ENCODE results near the gene HLA-DRB5.
"Not testable (repeated sequence)": the region's sequence is repeated elsewhere in the genome, so short reads cannot be mapped to it uniquely, and the experiment has no call there.

The HLA-DRB5 gene

DNA sequence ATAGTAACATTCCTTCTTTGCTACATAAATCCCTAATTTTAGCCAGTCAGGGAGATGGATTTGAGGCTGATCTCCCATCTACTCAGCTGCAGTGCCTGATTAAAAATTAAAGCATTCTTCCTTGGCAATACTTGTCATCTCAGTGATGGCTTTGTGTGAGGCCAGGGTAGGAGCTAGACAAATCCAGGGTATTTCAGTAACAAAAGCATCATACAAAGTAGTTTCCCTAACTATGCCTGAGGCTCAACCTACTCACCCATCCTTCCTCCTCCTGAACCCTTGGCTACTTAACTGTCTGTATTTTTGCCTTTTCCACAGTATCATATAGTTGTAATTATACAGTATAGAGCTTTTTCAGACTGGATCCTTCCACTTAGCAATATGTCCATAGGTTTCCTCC is 37.7 kb downstream of the HLA-DRB5 start:
- no peak for DNase-seq

DNA sequence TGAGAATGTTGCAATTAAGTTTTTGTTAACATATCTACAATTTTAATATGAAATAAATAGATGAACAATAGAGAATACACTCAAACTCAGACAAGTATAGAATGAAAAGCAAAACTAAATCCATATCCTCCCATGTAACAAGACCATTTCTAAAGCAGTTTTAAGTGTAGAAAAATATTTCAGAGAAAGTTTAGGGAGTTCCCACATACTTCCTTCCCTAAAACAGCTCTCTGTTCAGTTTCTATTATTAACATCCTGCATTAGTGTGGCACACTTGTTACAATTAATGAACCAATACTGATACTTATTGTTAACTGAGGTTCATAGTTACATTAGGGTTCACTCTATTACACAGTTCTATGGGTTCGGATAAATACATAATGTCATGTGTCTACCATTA is 38.4 kb downstream of the HLA-DRB5 start:
- DNase-seq, result no peak

DNA sequence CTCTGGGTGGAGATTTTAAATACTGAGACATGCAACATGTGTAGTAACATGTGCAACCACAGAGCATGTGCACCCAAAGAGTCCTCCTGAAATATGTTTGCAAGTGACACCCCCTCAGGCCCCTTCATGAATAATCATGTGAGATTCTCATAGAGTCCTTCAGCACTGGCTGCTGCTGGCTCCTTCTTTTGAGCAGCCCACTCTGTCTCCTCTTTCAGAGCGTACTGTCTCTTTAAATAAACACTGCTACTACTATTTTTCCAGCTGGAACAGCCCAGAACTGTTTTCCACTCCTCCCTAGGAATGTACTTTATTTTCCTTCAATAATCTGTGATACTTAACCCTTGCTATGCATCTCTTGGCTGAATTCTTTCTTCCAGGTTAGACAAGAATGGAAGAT is 42.0 kb downstream of the HLA-DRB5 start:
- DNase-seq, result no peak

DNA sequence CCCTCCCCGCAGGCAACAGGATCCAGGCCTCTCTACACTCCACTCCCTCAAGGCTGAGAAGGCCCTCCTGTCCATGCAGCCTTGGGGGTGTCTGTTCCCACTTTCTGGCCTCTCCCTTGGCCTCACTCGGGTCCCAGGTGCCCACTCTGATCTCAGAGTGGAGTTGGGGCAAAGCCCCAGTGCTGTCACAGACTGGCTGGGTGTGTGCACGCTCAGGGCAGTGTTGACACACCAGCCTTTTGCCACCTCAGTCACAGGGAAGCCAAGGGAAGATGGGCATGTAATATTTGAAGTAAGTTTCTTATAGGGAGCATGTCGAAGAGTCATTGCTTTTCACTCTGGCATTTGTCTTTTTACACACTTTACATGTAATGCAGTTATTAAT is 45.5 kb downstream of the HLA-DRB5 start:
- no peak for DNase-seq

DNA sequence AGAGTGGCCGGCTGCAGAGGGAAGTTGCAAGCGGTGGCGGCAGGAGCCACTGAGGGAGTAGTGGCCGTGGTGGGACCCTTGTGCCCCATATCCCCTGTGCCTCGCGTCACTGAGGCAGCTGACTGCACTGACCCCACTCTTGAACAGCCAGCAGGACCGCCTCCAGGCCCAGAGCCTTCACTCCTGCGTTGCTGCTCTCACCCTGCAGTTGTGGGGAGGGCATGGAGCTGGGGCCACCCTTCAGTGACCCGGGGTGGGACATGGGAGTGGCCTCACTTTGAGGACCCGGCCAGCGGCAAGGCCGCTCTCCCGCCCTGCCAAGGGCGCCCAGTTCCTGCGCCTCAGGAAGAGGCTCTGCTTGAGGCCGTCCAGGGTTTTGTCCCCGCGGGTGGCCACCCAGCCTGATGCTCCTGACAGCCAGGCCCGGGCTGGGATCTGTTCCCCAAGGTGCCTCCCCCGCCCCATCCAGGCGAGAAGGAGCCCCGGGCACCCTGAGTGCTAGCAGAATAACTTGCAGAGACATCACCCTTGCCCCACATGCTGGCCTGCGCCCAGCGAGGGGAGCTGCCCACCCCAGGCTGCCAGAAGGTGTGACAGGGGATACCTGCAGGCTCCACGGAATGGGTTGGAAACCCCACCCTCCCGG is 46.0 kb downstream of the HLA-DRB5 start:
- no peak for DNase-seq

DNA sequence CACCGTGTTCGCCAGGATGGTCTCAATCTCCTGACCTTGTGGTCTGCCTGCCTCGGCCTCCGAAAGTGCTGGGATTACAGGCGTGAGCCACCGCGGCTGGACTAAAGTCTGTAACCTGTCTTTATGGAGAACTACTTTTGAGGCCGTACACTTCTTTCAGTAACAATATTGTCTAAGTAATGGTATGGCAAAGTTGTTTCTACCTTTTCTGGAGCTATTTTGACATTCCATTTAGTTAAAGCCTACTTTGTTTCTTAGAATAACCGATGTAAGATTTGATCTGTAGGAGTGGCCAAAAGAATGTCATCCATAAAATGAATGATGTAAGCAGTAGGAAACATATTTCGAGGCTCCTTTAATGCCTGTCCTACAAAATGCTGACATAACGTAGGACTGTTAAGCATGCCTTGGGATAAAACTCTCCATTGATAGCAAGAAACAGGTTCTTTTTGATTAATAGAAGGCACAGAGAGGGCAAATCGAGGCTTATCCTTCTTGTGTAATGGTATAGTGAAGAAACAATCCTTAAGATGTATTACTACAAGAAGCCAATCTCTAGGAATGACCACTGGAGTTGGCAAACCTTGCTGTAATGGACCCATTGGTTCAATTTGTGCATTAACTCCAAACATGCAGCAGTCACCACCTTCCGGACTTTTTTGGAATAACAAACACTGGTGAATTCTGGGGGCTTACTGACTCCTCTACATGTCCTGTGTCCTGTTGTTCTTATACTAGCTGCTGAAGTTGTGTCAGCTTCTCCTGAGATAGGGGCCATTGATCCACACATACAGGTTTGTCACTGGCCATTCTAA is 54.5 kb downstream of the HLA-DRB5 start:
- no peak for DNase-seq

DNA sequence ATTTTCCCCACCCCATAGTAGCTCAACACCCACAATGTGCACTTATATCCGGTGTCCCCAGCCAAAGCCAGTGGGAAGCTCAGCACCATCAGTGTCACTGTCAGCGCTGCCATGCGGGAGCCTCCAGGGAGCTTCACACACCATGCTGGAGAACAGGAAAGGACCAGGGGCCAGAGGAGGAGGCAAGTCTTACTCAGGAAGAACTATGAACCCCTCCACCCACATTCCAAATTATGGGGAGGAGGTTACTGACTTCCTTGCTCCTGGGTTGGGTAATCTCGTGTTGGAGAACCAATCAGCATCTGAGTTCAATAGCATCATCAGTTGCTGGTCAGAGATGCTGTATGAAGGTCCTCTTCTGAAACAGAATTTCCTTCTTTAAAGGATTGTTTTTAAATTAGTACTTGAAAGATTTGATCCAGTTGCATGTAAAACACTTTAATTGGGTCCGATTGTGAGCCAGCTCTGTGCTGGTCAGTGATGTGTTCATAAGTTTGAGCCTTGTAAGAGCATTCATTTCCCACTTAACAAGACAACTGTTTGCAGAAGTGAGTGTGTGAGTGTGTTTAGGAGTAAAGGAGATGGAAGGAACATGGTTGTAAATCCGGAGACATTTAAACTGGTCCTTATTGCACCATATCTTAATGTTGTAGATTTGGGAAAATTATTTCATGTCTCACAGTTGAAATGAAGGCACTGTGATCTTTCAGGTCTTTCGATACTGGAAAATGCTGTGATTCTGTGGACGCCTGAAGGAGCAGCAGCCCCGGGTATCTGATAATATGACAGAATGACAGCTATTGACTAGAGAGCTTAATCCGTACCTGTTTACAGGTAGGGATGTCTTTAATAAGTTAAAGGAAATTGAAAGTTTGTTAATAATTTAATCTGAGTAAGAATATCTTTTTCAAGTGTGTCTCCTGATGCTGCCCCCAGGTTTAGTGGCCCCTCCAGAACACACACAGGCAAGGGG is 56.4 kb downstream of the HLA-DRB5 start:
- DNase-seq, result not testable (repeated sequence)

DNA sequence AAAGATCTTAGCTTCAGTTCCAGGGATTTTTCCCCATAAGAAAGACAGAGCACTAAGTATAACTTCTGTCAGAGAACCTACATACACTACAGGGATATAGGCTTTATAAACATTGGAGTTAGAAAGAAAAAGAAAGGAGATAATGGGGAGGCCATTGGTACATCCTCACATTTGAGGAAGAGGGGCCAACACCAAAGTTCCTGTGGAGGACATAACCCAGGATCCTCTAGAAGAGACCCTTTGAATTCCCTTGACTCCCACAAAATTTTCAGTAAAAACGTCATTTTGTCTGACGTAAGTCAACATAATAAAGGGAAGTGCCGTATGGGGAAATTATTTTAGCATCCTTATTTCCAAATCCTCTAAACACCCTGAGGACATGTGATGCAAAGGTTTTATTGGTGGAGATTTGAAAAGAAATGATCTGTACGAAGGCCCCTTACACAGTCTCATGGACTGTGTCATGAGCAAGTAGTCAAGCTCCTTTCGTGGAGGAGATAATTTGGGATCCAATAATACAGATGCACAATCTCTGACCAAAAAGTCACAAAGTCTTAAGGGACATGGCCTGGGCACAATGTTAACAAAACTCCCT is 57.2 kb downstream of the HLA-DRB5 start:
- DNase-seq, result no peak

DNA sequence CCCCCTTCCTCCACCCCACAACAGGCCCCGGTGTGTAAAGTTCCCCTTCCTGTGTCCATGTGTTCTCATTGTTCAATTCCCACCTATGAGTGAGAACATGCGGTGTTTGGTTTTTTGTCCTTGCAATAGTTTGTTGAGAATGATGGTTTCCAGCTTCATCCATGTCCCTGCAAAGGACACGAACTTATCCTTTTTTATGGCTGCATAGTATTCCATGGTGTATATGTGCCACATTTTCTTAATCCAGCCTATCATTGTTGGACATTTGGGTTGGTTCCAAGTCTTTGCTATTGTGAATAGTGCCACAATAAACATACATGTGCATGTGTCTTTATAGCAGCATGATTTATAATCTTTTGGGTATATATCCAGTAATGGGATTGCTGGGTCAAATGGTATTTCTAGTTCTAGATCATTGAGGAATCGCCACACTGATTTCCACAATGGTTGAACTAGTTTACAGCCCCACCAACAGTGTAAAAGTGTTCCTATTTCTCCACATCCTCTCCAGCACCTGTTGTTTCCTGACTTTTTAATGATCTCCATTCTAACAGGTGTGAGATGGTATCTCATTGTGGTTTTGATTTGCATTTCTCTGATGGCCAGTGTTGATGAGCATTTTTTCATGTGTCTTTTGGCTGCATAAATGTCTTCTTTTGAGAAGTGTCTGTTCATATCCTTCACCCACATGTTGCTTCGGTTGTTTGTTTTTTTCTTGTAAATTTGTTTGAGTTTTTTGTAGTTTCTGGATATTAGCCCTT is 62.2 kb downstream of the HLA-DRB5 start:
- DNase-seq, result not testable (repeated sequence)

All from fibroblast of skin of right quadriceps (primary cell).